HepG2 (cell line): ENCODE results near the gene PNLDC1. TPM values are rescaled to one million over a fixed set of nuclear protein-coding genes. Genes with fewer than 3 reads are reported as not detected.

ENCODE experiments used
- ATAC-seq: fragments of 200-7000 bp; cut with Tn5 transposase; 3 replicates; pipeline ENCODE4 v1.9.1; 2020; ENCODE audit warnings: mild to moderate bottlenecking, moderate library complexity
- BruUV-seq: library from RNA; stranded (reverse); fragments of 400-500 nt; replicated peaks from 2 replicates; lab custom pipeline; 2021; lab: Mats Ljungman, UMichigan
- CTCF ChIA-PET: fragments of 300-600 bp; formaldehyde crosslinking; extraction: SDS; loops from one replicate; lab custom pipeline; 2021; ENCODE audit warnings: low total read pairs, inconsistent platforms, low intra/inter-chr PET ratio; lab: Yijun Ruan, JAX
- POLR2A ChIA-PET: fragments of 350-600 bp; sonication (Branson Sonifier 250); formaldehyde crosslinking; loops from one replicate; lab custom pipeline; 2020; ENCODE audit warnings: antibody characterized with exemption, inconsistent platforms; lab: Yijun Ruan, JAX
- DNase-seq: peaks from one replicate; pipeline ENCODE4 v3.0.0-alpha.2; 2015; ENCODE audit warnings: low spot score
- FAIRE-seq: peaks from 3 replicates; lab custom pipeline; 2011; peaks lifted over from hg19 to GRCh38; lab: Jason Lieb, UNC
- H2AFZ ChIP-seq: one replicate; pipeline ENCODE4 v1.6.1; 2011; ENCODE audit warnings: low read length, inconsistent platforms
- H3K27ac ChIP-seq: fragments of 300-600 bp; 3 replicates; pipeline ENCODE4 v1.8.0; 2011; ENCODE audit warnings: mixed run types, mild to moderate bottlenecking, mixed read lengths, low read length, inconsistent platforms; ENCODE audit not compliant: insufficient read depth; ENCODE audit errors: extremely low read length
- H3K27me3 ChIP-seq, 2 experiments: fragments of 200-600 bp in 1 of 2; 2 replicates in 1 of 2; 3 replicates in 1 of 2; pipeline versions ENCODE4 v1.6.0 to v1.8.0; 2011; ENCODE audit warnings: low read length in 2 of 2, mild to moderate bottlenecking in 2 of 2, moderate library complexity in 2 of 2, inconsistent platforms in 1 of 2; ENCODE audit not compliant: insufficient read depth in 2 of 2, control insufficient read depth in 1 of 2
- H3K36me3 ChIP-seq, 2 experiments: fragments of 200-600 bp in 1 of 2; replicated peaks in 1 of 2; 2 replicates in 1 of 2; 3 replicates in 1 of 2; pipeline versions ENCODE4 v1.5.1 to v1.8.0; 2011; ENCODE audit warnings: low read length in 2 of 2, inconsistent platforms in 1 of 2; ENCODE audit not compliant: insufficient read depth in 2 of 2, control insufficient read depth in 1 of 2
- H3K4me1 ChIP-seq: 2 replicates; pipeline ENCODE4 v1.5.1; 2012; ENCODE audit warnings: low read length, inconsistent platforms; ENCODE audit not compliant: insufficient read depth
- H3K4me2 ChIP-seq: 2 replicates; pipeline ENCODE4 v1.6.0; 2011; ENCODE audit warnings: low read depth, low read length, inconsistent platforms
- H3K4me3 ChIP-seq, 3 experiments: fragments of 200-600 bp in 1 of 3; sonication (generic), shearing (Covaris generic) in 1 of 3; replicated peaks in 1 of 3; 2 replicates each; pipeline ENCODE4 v1.5.1; 2011 to 2016; ENCODE audit warnings: low read length in 3 of 3, inconsistent platforms in 2 of 3, low read depth in 2 of 3, mild to moderate bottlenecking in 2 of 3, control low read depth in 1 of 3, mixed read lengths in 1 of 3; ENCODE audit not compliant: insufficient read depth in 1 of 3
- H3K79me2 ChIP-seq: one replicate; pipeline ENCODE4 v1.6.1; 2011; ENCODE audit warnings: low read length, inconsistent platforms; ENCODE audit not compliant: insufficient read depth
- H3K9ac ChIP-seq: 2 replicates; pipeline ENCODE4 v1.6.0; 2011; ENCODE audit warnings: mild to moderate bottlenecking, low read depth, low read length, inconsistent platforms; ENCODE audit not compliant: insufficient read depth
- H3K9me3 ChIP-seq: 2 replicates; pipeline ENCODE4 v1.5.1; 2012; ENCODE audit warnings: mild to moderate bottlenecking, low read length
- H4K20me1 ChIP-seq: 2 replicates; pipeline ENCODE4 v1.6.0; 2011; ENCODE audit warnings: inconsistent platforms, mild to moderate bottlenecking, low read length, moderate library complexity; ENCODE audit not compliant: insufficient read depth
- EHMT2 ChIP-seq: fragments of 200-600 bp; sonication (generic); IDR thresholded peaks from 2 replicates; pipeline ENCODE4 v1.7.0; 2017; ENCODE audit warnings: antibody characterized with exemption, low read depth, low read length, borderline replicate concordance
- FOXM1 ChIP-seq: sonication (generic); formaldehyde crosslinking; IDR thresholded peaks from 2 replicates; pipeline ENCODE4 v1.5.0; 2020; ENCODE audit warnings: missing genetic modification reagents
- JARID2 ChIP-seq: sonication (generic); formaldehyde crosslinking; IDR thresholded peaks from 2 replicates; pipeline ENCODE4 v1.8.1; 2023; ENCODE audit warnings: missing genetic modification reagents, inconsistent platforms; ENCODE audit not compliant: insufficient replicate concordance
- KDM3A ChIP-seq: IDR thresholded peaks from 2 replicates; pipeline ENCODE4 v1.6.1; 2018; ENCODE audit warnings: low read depth, missing compliant biosample characterization
- MAFG ChIP-seq: sonication (generic); formaldehyde crosslinking; IDR thresholded peaks from 2 replicates; pipeline ENCODE4 v1.5.1; 2020; ENCODE audit warnings: mild to moderate bottlenecking, missing genetic modification reagents
- MIER3 ChIP-seq: IDR thresholded peaks from 2 replicates; pipeline ENCODE4 v1.6.1; 2016; ENCODE audit warnings: missing compliant biosample characterization, borderline replicate concordance
- SRSF4 ChIP-seq: fragments of 200-400 bp; formaldehyde crosslinking; IDR thresholded peaks from one replicate; pipeline ENCODE4 v1.6.1; 2018; ENCODE audit warnings: mild to moderate bottlenecking, low read depth, low read length, moderate library complexity; ENCODE audit not compliant: poor library complexity, severe bottlenecking
- ZMYM4 ChIP-seq: sonication (generic); formaldehyde crosslinking; IDR thresholded peaks from 2 replicates; pipeline ENCODE4 v1.8.1; 2023; ENCODE audit warnings: mild to moderate bottlenecking, missing genetic modification reagents
- ZNF329 ChIP-seq: sonication (generic); formaldehyde crosslinking; IDR thresholded peaks from 2 replicates; pipeline ENCODE4 v1.9.0; 2021; ENCODE audit warnings: low read depth, mild to moderate bottlenecking, missing genetic modification reagents
- ZNF510 ChIP-seq: sonication (generic); formaldehyde crosslinking; IDR thresholded peaks from 2 replicates; pipeline ENCODE4 v1.4.0; 2020; ENCODE audit warnings: low read depth, mild to moderate bottlenecking, missing genetic modification reagents
- ZNF768 ChIP-seq: sonication (generic); formaldehyde crosslinking; IDR thresholded peaks from 2 replicates; pipeline ENCODE4 v1.4.0; 2020; ENCODE audit warnings: missing genetic modification reagents
- ZSCAN29 ChIP-seq: sonication (generic); formaldehyde crosslinking; conservative IDR thresholded peaks from 2 replicates; pipeline ENCODE4 v1.4.0; 2020; ENCODE audit warnings: mild to moderate bottlenecking, missing genetic modification reagents
- WGBS: methylation state at CpG from one replicate; pipeline ENCODE4 v1.1.6; 2017; ENCODE audit warnings: low lambda C conversion rate; 5-methylcytosine and 5-hydroxymethylcytosine counted together
- in situ Hi-C: cut with HindIII; loops from 2 replicates; pipeline ENCODE4 v1.10.0; 2017; ENCODE audit warnings: low pct_unique_long_range_greater_than_20kb; ENCODE audit not compliant: extremely low pct_ligation_motif_present
- intact Hi-C: fragments of 100-400 bp; cut with micrococcal nuclease; formaldehyde crosslinking; loops from one replicate; pipeline ENCODE4 v1.10.0; 2022; ENCODE audit not compliant: unreplicated experiment
- polyA plus RNA-seq, 8 experiments: library from polyadenylated mRNA; depleted of rRNA in 3 of 8; stranded (reverse) in 7 of 8; unstranded in 1 of 8; fragments of >200 nt; fragmentation: Illumina TruSeq in 4 of 8; extraction: Trizol in 4 of 8; gene quantifications; 2 replicates each; pipeline versions ENCODE4 v1.2.1 to v1.2.3, GENCODE V29; 2011 to 2016; ENCODE audit warnings: low read depth in 4 of 8, missing spikeins in 1 of 8, mixed read lengths in 1 of 8; ENCODE audit not compliant: insufficient read depth in 1 of 8
- total RNA-seq, 5 experiments: library from RNA; depleted of rRNA; stranded (reverse); fragments of >200 nt; fragmentation: Illumina TruSeq; extraction: Trizol; gene quantifications; 2 replicates each; pipeline ENCODE4 v1.2.3, GENCODE V29; 2016; ENCODE audit warnings: low read depth in 1 of 5
- TF ChIP-seq, protein P1 (sequence below), 2 experiments: fragments of 450-650 bp in 1 of 2; sonication (generic) in 1 of 2; formaldehyde crosslinking; IDR thresholded peaks; 2 replicates each; pipeline versions ENCODE4 v1.5.0 to v1.8.0; 2020 to 2022; ENCODE audit warnings: mild to moderate bottlenecking in 1 of 2, missing genetic modification reagents in 1 of 2

The PNLDC1 gene
- total and polyA plus RNA-seq, 2 of the 13 experiments (the other 11 are each of a cell fraction or from before 2014, with no cell fraction given) = not detected

DNA sequence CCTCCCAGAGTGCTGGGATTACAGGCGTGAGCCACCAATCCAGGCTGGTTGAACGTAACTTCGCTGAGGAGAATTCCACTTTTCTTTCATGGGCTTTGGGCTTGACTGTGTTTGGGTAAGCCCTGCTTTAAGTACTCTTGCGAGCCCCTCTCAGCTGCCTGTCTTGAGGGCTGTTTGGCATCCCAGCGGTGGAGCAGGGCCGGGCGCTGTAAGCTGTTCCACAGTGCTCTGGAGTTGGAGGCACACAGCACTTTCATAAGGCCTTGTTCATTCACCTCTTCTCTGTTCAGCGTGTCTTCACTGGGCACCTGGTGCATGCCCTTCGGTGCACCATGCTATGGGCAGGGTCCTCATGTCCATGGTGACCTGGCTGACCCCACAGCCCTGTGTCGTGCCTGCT, 21.6 kb downstream of the PNLDC1 start:
- Histone ChIP-seq H3K4me3 (0 out of 6 replicates have a peak overlapping the region, but pooled peaks of 1 of the 3 experiments have one; percentile 35), H3K9me3 (no peaks in the 10 kb centered on the region), H4K20me1 (no peaks in the 10 kb centered on the region), H3K9ac (no peak overlapping the region), H3K79me2 (no peaks in the 10 kb centered on the region), H3K4me2 (0 out of 2 replicates have a peak overlapping the region, but pooled peaks have one; percentile 53), H3K27me3 (peaks cover 16 to 75% of the 10 kb centered on the region in 2 experiments), H2AFZ (no peak overlapping the region), H3K27ac (no peak overlapping the region), H3K36me3 (no peaks in the 10 kb centered on the region), H3K4me1 (peaks cover 26% of the 10 kb centered on the region)
- peak; percentile 9 for ATAC-seq
- in situ Hi-C loops (no loop called here), intact Hi-C loops (no loop called here)
- no peak for FAIRE-seq
- BruUV-seq = no TSS peak
- DNase-seq = no peak
- ChIA-PET CTCF (no interaction called here), POLR2A (interaction anchor here (2.4 kb wide), 1 partner anchor 31 kb away, joined by 14 read pairs; the partner anchor contains the start of genes MRPL18 and TCP1)
- TF ChIP-seq ZNF768 (CRISPR knock-in tag) (peak; percentile 34; the same call in 1 of the 2 replicates), ZNF510 (no peak), KDM3A (CRISPR knock-in tag) (no peak), ZNF329 (CRISPR knock-in tag) (no peak), MIER3 (no peak), ZMYM4 (no peak), ZSCAN29 (CRISPR knock-in tag) (no peak), MAFG (CRISPR knock-in tag) (no peak), JARID2 (CRISPR knock-in tag) (no peak), SRSF4 (no peak), EHMT2 (no peak), FOXM1 (CRISPR knock-in tag) (peak; percentile 23; the same call in 1 of the 2 replicates)
- TF ChIP-seq, protein P1, sequence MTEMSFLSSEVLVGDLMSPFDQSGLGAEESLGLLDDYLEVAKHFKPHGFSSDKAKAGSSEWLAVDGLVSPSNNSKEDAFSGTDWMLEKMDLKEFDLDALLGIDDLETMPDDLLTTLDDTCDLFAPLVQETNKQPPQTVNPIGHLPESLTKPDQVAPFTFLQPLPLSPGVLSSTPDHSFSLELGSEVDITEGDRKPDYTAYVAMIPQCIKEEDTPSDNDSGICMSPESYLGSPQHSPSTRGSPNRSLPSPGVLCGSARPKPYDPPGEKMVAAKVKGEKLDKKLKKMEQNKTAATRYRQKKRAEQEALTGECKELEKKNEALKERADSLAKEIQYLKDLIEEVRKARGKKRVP (CRISPR knock-in tag; IDR thresholded peaks at IDR 0.05) = no peak
- 76% methylated on average over 7 of the region's 10 CpGs for WGBS
